ENCODE data around the gene PLBD2. TPM values are rescaled to one million over a fixed set of nuclear protein-coding genes. Genes with fewer than 3 reads are reported as not detected.
A peak's percentile ranks its signal among the peaks of the same experiment; 100 is the strongest.

Gene PLBD2
- total RNA-seq, 1 experiment from 2014 or later: 31.4 TPM

DNA sequence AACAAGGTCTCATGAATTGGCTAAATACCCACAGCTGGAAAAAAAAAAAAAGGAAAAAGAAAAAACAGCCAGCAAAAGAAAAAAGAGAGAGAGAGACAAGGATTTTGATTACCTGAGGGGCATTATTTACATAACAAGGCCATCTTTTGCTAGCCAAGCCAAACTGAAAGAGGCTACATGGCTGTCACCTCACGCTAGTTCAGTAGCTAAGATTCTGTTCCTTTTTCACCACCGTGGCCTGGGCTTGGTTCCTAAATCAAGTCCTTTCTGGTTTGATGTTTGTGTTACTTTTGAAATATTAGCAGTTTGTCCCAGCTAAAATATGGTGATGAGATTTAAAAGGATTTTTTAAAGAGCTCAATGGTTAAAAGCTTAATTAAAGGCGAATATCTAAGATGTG is 47.3 kb downstream of the PLBD2 start:
- H3K4me1 Mint-ChIP-seq: peaks cover 20 to 41% of the 10 kb centered on the region in 2 experiments

More for the DNA sequence above, 47.3 kb downstream of the PLBD2 start:
- Histone ChIP-seq H4K20me1 (ENCODE audit: control insufficient read depth, insufficient read depth, insufficient read length) (no peaks in the 10 kb centered on the region), H3K9ac (ENCODE audit: extremely low read depth, insufficient read length, low read length) (no peak overlapping the region), H3K23me2 (ENCODE audit: insufficient read length, low read depth, low read length, poor library complexity, severe bottlenecking) (no peaks in the 10 kb centered on the region), H3T11ph (ENCODE audit: low read length) (no peak overlapping the region), H2BK20ac (ENCODE audit: low read depth, low read length, poor library complexity, severe bottlenecking) (no peak overlapping the region), H3K4me1 (ENCODE audit: insufficient read depth, low read length) (no peaks in the 10 kb centered on the region), H3K79me1 (ENCODE audit: insufficient read depth, low read depth, low read length, poor library complexity, severe bottlenecking) (no peaks in the 10 kb centered on the region), H2BK12ac (ENCODE audit: insufficient read length, low read depth, low read length) (no peak overlapping the region), H3K18ac (ENCODE audit: insufficient read length, low read depth, low read length) (no peak overlapping the region), H3K79me2 (ENCODE audit: insufficient read depth, low read length) (no peaks in the 10 kb centered on the region), H2BK120ac (ENCODE audit: low read depth, low read length, poor library complexity, severe bottlenecking) (no peak overlapping the region), H2BK15ac (ENCODE audit: low read depth, low read length) (no peak overlapping the region), H3K9me3 (ENCODE audit: control insufficient read depth, low read depth, low read length) (no peaks in the 10 kb centered on the region), H3K23ac (ENCODE audit: insufficient read length, low read depth, low read length) (no peak overlapping the region), H3K14ac (ENCODE audit: insufficient read depth, low read length) (no peak overlapping the region), H4K8ac (replicated peaks; ENCODE audit: insufficient read length, low read depth, low read length) (no peak overlapping the region), H2AFZ (ENCODE audit: low read length) (no peak overlapping the region), H3K27me3 (ENCODE audit: insufficient read depth, low read length) (no peaks in the 10 kb centered on the region), H3K56ac (ENCODE audit: insufficient read length, low read depth, low read length) (no peak overlapping the region), H3K27ac (ENCODE audit: insufficient read length, low read depth, low read length) (no peak overlapping the region), H4K91ac (ENCODE audit: insufficient read length, low read depth, low read length) (no peak overlapping the region), H4K5ac (ENCODE audit: insufficient read length, low read depth, low read length) (no peak overlapping the region), H2AK5ac (ENCODE audit: insufficient read length, low read length) (no peak overlapping the region), H2BK5ac (ENCODE audit: insufficient read length, low read length) (no peak overlapping the region), H3K4me2 (ENCODE audit: insufficient read depth, insufficient read length, low read length) (no peak overlapping the region), H3K4ac (ENCODE audit: low read depth, low read length) (no peak overlapping the region)
- H3K27me3 Mint-ChIP-seq (ENCODE audit: low read depth): peaks cover 4% of the 10 kb centered on the region
- no peaks in the 10 kb centered on the region; a peak in 2 of 5 replicates for H3K9me3 Mint-ChIP-seq
- no peak for DNase-seq
- TF ChIP-seq, protein P1, sequence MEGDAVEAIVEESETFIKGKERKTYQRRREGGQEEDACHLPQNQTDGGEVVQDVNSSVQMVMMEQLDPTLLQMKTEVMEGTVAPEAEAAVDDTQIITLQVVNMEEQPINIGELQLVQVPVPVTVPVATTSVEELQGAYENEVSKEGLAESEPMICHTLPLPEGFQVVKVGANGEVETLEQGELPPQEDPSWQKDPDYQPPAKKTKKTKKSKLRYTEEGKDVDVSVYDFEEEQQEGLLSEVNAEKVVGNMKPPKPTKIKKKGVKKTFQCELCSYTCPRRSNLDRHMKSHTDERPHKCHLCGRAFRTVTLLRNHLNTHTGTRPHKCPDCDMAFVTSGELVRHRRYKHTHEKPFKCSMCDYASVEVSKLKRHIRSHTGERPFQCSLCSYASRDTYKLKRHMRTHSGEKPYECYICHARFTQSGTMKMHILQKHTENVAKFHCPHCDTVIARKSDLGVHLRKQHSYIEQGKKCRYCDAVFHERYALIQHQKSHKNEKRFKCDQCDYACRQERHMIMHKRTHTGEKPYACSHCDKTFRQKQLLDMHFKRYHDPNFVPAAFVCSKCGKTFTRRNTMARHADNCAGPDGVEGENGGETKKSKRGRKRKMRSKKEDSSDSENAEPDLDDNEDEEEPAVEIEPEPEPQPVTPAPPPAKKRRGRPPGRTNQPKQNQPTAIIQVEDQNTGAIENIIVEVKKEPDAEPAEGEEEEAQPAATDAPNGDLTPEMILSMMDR (conservative IDR thresholded peaks at IDR 0.05): no peak
- H3K27ac Mint-ChIP-seq: peak overlapping the region in 1 of 3 experiments; percentile 84; a peak in 2 of 7 replicates
- WGBS (ENCODE audit: extremely low coverage, insufficient read length, low lambda C conversion rate): no CpG with 5 or more reads among the region's 3 CpGs
- H3K4me3 Mint-ChIP-seq: no peak overlapping the region
- no peaks in the 10 kb centered on the region for H3K36me3 Mint-ChIP-seq (ENCODE audit: insufficient read depth in 1 of 3, low read depth in 3 of 3)
